Activated CD8-positive, alpha-beta T cell treated with anti-CD3 and anti-CD28 coated beads, Interleukin-2, amount 10 ng/mL, durations not matched to agents 7 days and 5 days (primary cell): Measurements from ENCODE around the gene NLRX1. TPM values are rescaled to one million over a fixed set of nuclear protein-coding genes. Genes with fewer than 3 reads are reported as not detected.
"Not testable (repeated sequence)": the region's sequence is repeated elsewhere in the genome, so short reads cannot be mapped to it uniquely, and the experiment has no call there.

Experiments
- ATAC-seq: fragments of 150-1000 bp; cut with Tn5 transposase; one replicate; pipeline ENCODE4 v1.10.0; 2021; ENCODE audit warnings: moderate library complexity
- CTCF ChIA-PET: fragments of 350-600 bp; sonication (Branson Sonifier 250); formaldehyde crosslinking; loops from one replicate; lab custom pipeline; 2021; ENCODE audit warnings: antibody characterized with exemption; lab: Charles Lee
- POLR2A ChIA-PET: fragments of 350-600 bp; sonication (Branson Sonifier 250); formaldehyde crosslinking; loops from one replicate; lab custom pipeline; 2021; ENCODE audit warnings: antibody characterized with exemption; lab: Charles Lee
- DNase-seq: peaks from one replicate; pipeline ENCODE4 v3.0.0-alpha.2; 2020
- H3K27ac Mint-ChIP-seq: one replicate; pipeline ENCODE4 v1.8.0; 2021; ENCODE audit warnings: mild to moderate bottlenecking, mixed read lengths
- H3K27me3 Mint-ChIP-seq: one replicate; pipeline ENCODE4 v1.8.0; 2021; ENCODE audit warnings: low read depth, mixed read lengths
- H3K36me3 Mint-ChIP-seq: one replicate; pipeline ENCODE4 v1.8.0; 2021; ENCODE audit warnings: low read depth, mixed read lengths
- H3K4me1 Mint-ChIP-seq: one replicate; pipeline ENCODE4 v1.8.0; 2021; ENCODE audit warnings: low read depth, mixed read lengths
- H3K4me3 Mint-ChIP-seq: one replicate; pipeline ENCODE4 v1.8.0; 2021; ENCODE audit warnings: mild to moderate bottlenecking, mixed read lengths
- H3K9me3 Mint-ChIP-seq: one replicate; pipeline ENCODE4 v1.8.0; 2022; ENCODE audit warnings: mixed read lengths; ENCODE audit not compliant: insufficient read depth
- total RNA-seq, 2 experiments: library from RNA; stranded (reverse); gene quantifications; one replicate each; pipeline ENCODE4 v1.2.3, GENCODE V29; 2021

NLRX1 gene
- total RNA-seq, 2 experiments from 2014 or later = 24.6 to 24.8 TPM

- H3K9me3 Mint-ChIP-seq, ATAC-seq, H3K4me1 Mint-ChIP-seq, DNase-seq, H3K27ac Mint-ChIP-seq, H3K36me3 Mint-ChIP-seq, H3K4me3 Mint-ChIP-seq: not testable (repeated sequence)
- ChIA-PET CTCF (interaction anchor here (0.6 to 1.4 kb wide), 4 partner anchors 9 to 74 kb away, joined by 3 to 5 read pairs (median 3); no protein-coding TSS in a partner anchor), POLR2A (interaction anchor here (1.4 kb wide), 1 partner anchor 29 kb away, joined by 3 read pairs; the partner anchor contains the start of gene NLRX1)
- peaks cover 20% of the 10 kb centered on the region for H3K27me3 Mint-ChIP-seq
These were observed 29.2 kb upstream of the NLRX1 start for GRCh38 chr11:119139276-119139675.

- no peak overlapping the region for H3K4me3 Mint-ChIP-seq
- H3K27ac Mint-ChIP-seq = no peak overlapping the region
- no peaks in the 10 kb centered on the region for H3K36me3 Mint-ChIP-seq
- CTCF ChIA-PET = interaction anchor here (0.9 to 1.9 kb wide), 4 partner anchors 10 to 140 kb away, joined by 3 to 11 read pairs (median 7); partner anchors contain the start of gene NLRX1
- DNase-seq (peak; percentile 51), ATAC-seq (peak; percentile 32)
- peaks cover 13% of the 10 kb centered on the region for H3K4me1 Mint-ChIP-seq
- H3K27me3 Mint-ChIP-seq = peaks cover 41% of the 10 kb centered on the region
- H3K9me3 Mint-ChIP-seq = no peaks in the 10 kb centered on the region
- POLR2A ChIA-PET = no interaction called here
These were observed 23.6 kb upstream of the NLRX1 start for GRCh38 chr11:119144825-119145486.

GRCh38 chr11:119145551-119145950 lies 23.0 kb upstream of the NLRX1 start:
- Mint-ChIP-seq H3K27ac (no peak overlapping the region), H3K4me1 (peaks cover 13% of the 10 kb centered on the region), H3K36me3 (no peaks in the 10 kb centered on the region), H3K27me3 (peaks cover 46% of the 10 kb centered on the region), H3K9me3 (no peaks in the 10 kb centered on the region), H3K4me3 (no peak overlapping the region)
- ATAC-seq = no peak
- no peak for DNase-seq
- ChIA-PET CTCF (interaction anchor here (0.9 to 1.9 kb wide), 4 partner anchors 9 to 139 kb away, joined by 3 to 11 read pairs (median 7); partner anchors contain the start of gene NLRX1), POLR2A (no interaction called here)

GRCh38 chr11:119147604-119148333 lies 20.8 kb upstream of the NLRX1 start:
- Mint-ChIP-seq H3K27ac (no peak overlapping the region), H3K36me3 (no peaks in the 10 kb centered on the region), H3K9me3 (no peaks in the 10 kb centered on the region), H3K27me3 (peaks cover 53% of the 10 kb centered on the region), H3K4me1 (peaks cover 13% of the 10 kb centered on the region), H3K4me3 (peak overlapping the region; percentile 31)
- peak; percentile 21 for ATAC-seq
- peak; percentile 43 for DNase-seq
- ChIA-PET POLR2A (interaction anchor here (0.6 kb wide), 2 partner anchors 173 to 366 kb away, joined by 3 read pairs; no protein-coding TSS in a partner anchor), CTCF (interaction anchor here (0.8 to 1.8 kb wide), 7 partner anchors 8 to 191 kb away, joined by 3 to 9 read pairs (median 3); no protein-coding TSS in a partner anchor)

- Mint-ChIP-seq H3K27ac (no peak overlapping the region), H3K4me1 (peaks cover 13% of the 10 kb centered on the region), H3K36me3 (no peaks in the 10 kb centered on the region), H3K4me3 (peak overlapping the region; percentile 66), H3K27me3 (peaks cover 51% of the 10 kb centered on the region), H3K9me3 (no peaks in the 10 kb centered on the region)
- POLR2A ChIA-PET = no interaction called here
- DNase-seq = no peak
- CTCF ChIA-PET = interaction anchor here (0.8 to 1.8 kb wide), 3 partner anchors 20 to 190 kb away, joined by 3 to 4 read pairs (median 3); partner anchors contain the start of gene NLRX1
- ATAC-seq = no peak
These were observed 19.9 kb upstream of the NLRX1 start for GRCh38 chr11:119148720-119149017.

- ATAC-seq = peak; percentile 80
- Mint-ChIP-seq H3K27ac (no peak within 1 kb of the TSS), H3K27me3 (peaks cover 49% of the 10 kb centered on the region), H3K36me3 (no peaks in the 10 kb centered on the region), H3K4me3 (peak within 1 kb of the TSS; percentile 66), H3K4me1 (peaks cover 13% of the 10 kb centered on the region), H3K9me3 (no peaks in the 10 kb centered on the region)
- CTCF ChIA-PET = interaction anchor here (1.1 to 1.8 kb wide), 2 partner anchors 20 to 189 kb away, joined by 3 to 4 read pairs; partner anchors contain the start of gene NLRX1
- POLR2A ChIA-PET = no interaction called here
- DNase-seq = peak; percentile 37
These were observed 19.3 kb upstream of the NLRX1 start, which contains the start of gene ABCG4 for GRCh38 chr11:119149018-119149785. ABCG4 (plus strand) TSS chr11:119149052; CDS start chr11:119149966, 914 bp downstream.

- H3K9me3 Mint-ChIP-seq = no peaks in the 10 kb centered on the region
- DNase-seq (no peak), ATAC-seq (no peak)
- H3K27me3 Mint-ChIP-seq = peaks cover 48% of the 10 kb centered on the region
- CTCF ChIA-PET = interaction anchor here (1.1 kb wide), 1 partner anchor 19 kb away, joined by 3 read pairs; the partner anchor contains the start of gene NLRX1
- H3K36me3 Mint-ChIP-seq = no peaks in the 10 kb centered on the region
- H3K27ac Mint-ChIP-seq = no peak overlapping the region
- POLR2A ChIA-PET = no interaction called here
- H3K4me1 Mint-ChIP-seq = peaks cover 13% of the 10 kb centered on the region
- H3K4me3 Mint-ChIP-seq = no peak overlapping the region
These were observed 18.7 kb upstream of the NLRX1 start for GRCh38 chr11:119149786-119150275.

GRCh38 chr11:119152043-119152442 lies 16.5 kb upstream of the NLRX1 start:
- ChIA-PET CTCF (interaction anchor here (1.1 to 4.9 kb wide), 5 partner anchors 42 to 186 kb away, joined by 3 to 17 read pairs (median 3); partner anchors contain the start of gene DPAGT1), POLR2A (interaction anchor here (0.9 kb wide), 1 partner anchor 57 kb away, joined by 3 read pairs; no protein-coding TSS in a partner anchor)
- Mint-ChIP-seq H3K4me3 (no peak overlapping the region), H3K27me3 (peaks cover 41% of the 10 kb centered on the region), H3K9me3 (no peaks in the 10 kb centered on the region), H3K27ac (no peak overlapping the region), H3K4me1 (peaks cover 19% of the 10 kb centered on the region), H3K36me3 (no peaks in the 10 kb centered on the region)
- no peak for DNase-seq
- ATAC-seq = no peak

- H3K27ac Mint-ChIP-seq = no peak overlapping the region
- CTCF ChIA-PET = interaction anchor here (0.8 to 4.9 kb wide), 5 partner anchors 11 to 186 kb away, joined by 3 to 17 read pairs (median 3); no protein-coding TSS in a partner anchor
- H3K27me3 Mint-ChIP-seq = peaks cover 36% of the 10 kb centered on the region
- peaks cover 18% of the 10 kb centered on the region for H3K4me1 Mint-ChIP-seq
- no peak overlapping the region for H3K4me3 Mint-ChIP-seq
- ATAC-seq (no peak), DNase-seq (no peak)
- no peaks in the 10 kb centered on the region for H3K36me3 Mint-ChIP-seq
- no peaks in the 10 kb centered on the region for H3K9me3 Mint-ChIP-seq
- POLR2A ChIA-PET = interaction anchor here (0.9 to 1.3 kb wide), 2 partner anchors 16 to 58 kb away, joined by 3 to 8 read pairs; partner anchors contain the start of gene NLRX1
These were observed 15.9 kb upstream of the NLRX1 start for GRCh38 chr11:119152604-119153003.

GRCh38 chr11:119153049-119153818 lies 15.3 kb upstream of the NLRX1 start:
- POLR2A ChIA-PET = interaction anchor here (0.9 to 1.3 kb wide), 2 partner anchors 16 to 58 kb away, joined by 3 to 8 read pairs; partner anchors contain the start of gene NLRX1
- H3K27me3 Mint-ChIP-seq = peaks cover 30% of the 10 kb centered on the region
- CTCF ChIA-PET = interaction anchor here (0.8 to 4.9 kb wide), 5 partner anchors 11 to 43 kb away, joined by 3 to 25 read pairs (median 4); partner anchors contain the start of gene NLRX1
- H3K4me1 Mint-ChIP-seq = peaks cover 12% of the 10 kb centered on the region
- H3K27ac Mint-ChIP-seq = no peak overlapping the region
- DNase-seq (no peak), ATAC-seq (no peak)
- no peak overlapping the region for H3K4me3 Mint-ChIP-seq
- no peaks in the 10 kb centered on the region for H3K36me3 Mint-ChIP-seq
- no peaks in the 10 kb centered on the region for H3K9me3 Mint-ChIP-seq
